Gastrocnemius medialis (tissue), 4 donors: ENCODE data around the gene OTOF. TPM values are rescaled to one million over a fixed set of nuclear protein-coding genes. Genes with fewer than 3 reads are reported as not detected.

Source experiments
- ATAC-seq, 2 donors: fragments of 150-250 bp; one replicate each; pipeline ENCODE4 v1.9.1; 2016
- DNase-seq, 2 donors: peaks; one replicate each; pipeline ENCODE4 v3.0.0-alpha.2; 2019
- H3K27ac ChIP-seq, 4 donors: fragments of 200-600 bp; sonication (generic); 1 replicate in 1 of 4; 2 replicates in 3 of 4; pipeline ENCODE4 v1.5.1; 2016 to 2018; ENCODE audit warnings: mild to moderate bottlenecking in 2 of 4, moderate library complexity in 1 of 4
- H3K27me3 ChIP-seq, 3 donors: fragments of 200-600 bp; sonication (generic) in 2 of 3; 1 replicate in 1 of 3; 2 replicates in 2 of 3; pipeline versions ENCODE4 v1.5.1 to v1.6.0; 2016 to 2019; ENCODE audit warnings: mild to moderate bottlenecking in 1 of 3, moderate library complexity in 1 of 3
- H3K36me3 ChIP-seq, 2 donors: fragments of 200-600 bp; sonication (generic) in 1 of 2; one replicate each; pipeline ENCODE4 v1.5.1; 2017 to 2018
- H3K4me1 ChIP-seq, 2 donors: fragments of 200-600 bp; sonication (generic) in 1 of 2; one replicate each; pipeline ENCODE4 v1.5.1; 2016 to 2017; ENCODE audit warnings: mild to moderate bottlenecking in 2 of 2
- H3K4me3 ChIP-seq, 4 donors: fragments of 200-600 bp; sonication (generic) in 3 of 4; 1 replicate in 1 of 4; 2 replicates in 3 of 4; pipeline ENCODE4 v1.5.1; 2016 to 2019; ENCODE audit warnings: mild to moderate bottlenecking in 2 of 4
- H3K9me3 ChIP-seq, 3 donors: fragments of 200-600 bp; sonication (generic) in 2 of 3; 1 replicate in 1 of 3; 2 replicates in 2 of 3; pipeline ENCODE4 v1.5.1; 2016 to 2019
- POLR2A ChIP-seq, 2 donors: fragments of 450-650 bp; IDR thresholded peaks; one replicate each; pipeline ENCODE4 v1.6.1; 2017; ENCODE audit warnings: antibody characterized with exemption in 2 of 2, mild to moderate bottlenecking in 2 of 2, moderate library complexity in 2 of 2
- in situ Hi-C, 4 donors: fragments of 200-750 bp; cut with MboI; loops; one replicate each; pipeline versions ENCODE4 v1.15.0 to v1.8.0; 2017; ENCODE audit warnings: low sequenced_read_pairs in 4 of 4
- intact Hi-C: fragments of 100-400 bp; cut with DNase I; formaldehyde crosslinking; loops from one replicate; pipeline ENCODE4 v1.15.1; 2023; ENCODE audit warnings: low total_unique reads
- total RNA-seq, 4 donors: library from RNA; depleted of rRNA; stranded (reverse); fragments of >200 nt; gene quantifications; one replicate each; pipeline versions ENCODE4 v1.1.0 to v1.2.3, GENCODE V29; 2016
- TF ChIP-seq, protein P1 (sequence below), 5 experiments: fragments of 450-650 bp in 3 of 5; fragments of 200-600 bp in 2 of 5; sonication (generic) in 2 of 5; IDR thresholded peaks in 4 of 5; conservative IDR thresholded peaks in 1 of 5; 1 replicate in 4 of 5; 2 replicates in 1 of 5; pipeline ENCODE4 v1.5.1; 2016 to 2019; ENCODE audit warnings: antibody characterized with exemption in 5 of 5, mild to moderate bottlenecking in 3 of 5, moderate library complexity in 3 of 5

Gene OTOF
- total RNA-seq = under 1 TPM in 2 of 4 donors, not detected in 2; 0.09 to 0.46 TPM

DNA sequence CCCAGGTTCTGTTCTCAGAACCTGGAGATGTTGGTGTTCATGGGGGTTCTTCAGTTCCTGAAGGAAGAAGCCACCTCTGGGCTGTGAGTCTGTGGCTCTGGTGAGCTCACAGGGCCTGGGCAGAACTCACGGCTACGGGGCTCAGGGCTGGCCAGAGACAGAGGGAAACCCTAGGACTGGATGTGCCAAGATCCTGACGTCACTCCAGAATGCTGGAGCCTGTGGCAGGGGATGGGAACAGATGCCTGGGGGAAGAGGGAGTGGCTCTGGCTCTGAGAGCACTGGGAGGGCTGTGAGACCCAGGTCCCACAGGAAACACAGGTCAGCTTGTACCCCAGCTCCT, at the start of gene OTOF:
TSS of gene OTOF (minus strand) at position 214 of the 343 bp plus-strand sequence.
- intact Hi-C loops (no loop called here), in situ Hi-C loops (no loop called here)
- DNase-seq = no peak
- no peaks in the 10 kb centered on the region for H3K27me3 ChIP-seq
- no peaks in the 10 kb centered on the region for H3K36me3 ChIP-seq
- peaks cover 13 to 17% of the 10 kb centered on the region in 2 donors for H3K4me1 ChIP-seq
- H3K4me3 ChIP-seq = no peak within 1 kb of the TSS
- ATAC-seq = peak in 1 of 2 donors; percentile 46
- no peak for TF ChIP-seq POLR2A (IDR thresholded peaks at IDR 0.05)
- TF ChIP-seq, protein P1, sequence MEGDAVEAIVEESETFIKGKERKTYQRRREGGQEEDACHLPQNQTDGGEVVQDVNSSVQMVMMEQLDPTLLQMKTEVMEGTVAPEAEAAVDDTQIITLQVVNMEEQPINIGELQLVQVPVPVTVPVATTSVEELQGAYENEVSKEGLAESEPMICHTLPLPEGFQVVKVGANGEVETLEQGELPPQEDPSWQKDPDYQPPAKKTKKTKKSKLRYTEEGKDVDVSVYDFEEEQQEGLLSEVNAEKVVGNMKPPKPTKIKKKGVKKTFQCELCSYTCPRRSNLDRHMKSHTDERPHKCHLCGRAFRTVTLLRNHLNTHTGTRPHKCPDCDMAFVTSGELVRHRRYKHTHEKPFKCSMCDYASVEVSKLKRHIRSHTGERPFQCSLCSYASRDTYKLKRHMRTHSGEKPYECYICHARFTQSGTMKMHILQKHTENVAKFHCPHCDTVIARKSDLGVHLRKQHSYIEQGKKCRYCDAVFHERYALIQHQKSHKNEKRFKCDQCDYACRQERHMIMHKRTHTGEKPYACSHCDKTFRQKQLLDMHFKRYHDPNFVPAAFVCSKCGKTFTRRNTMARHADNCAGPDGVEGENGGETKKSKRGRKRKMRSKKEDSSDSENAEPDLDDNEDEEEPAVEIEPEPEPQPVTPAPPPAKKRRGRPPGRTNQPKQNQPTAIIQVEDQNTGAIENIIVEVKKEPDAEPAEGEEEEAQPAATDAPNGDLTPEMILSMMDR (IDR thresholded peaks at IDR 0.05 in 4 of 5, conservative IDR thresholded peaks at IDR 0.05 in 1 of 5) = no peak
- no peaks in the 10 kb centered on the region for H3K9me3 ChIP-seq
- no peak within 1 kb of the TSS for H3K27ac ChIP-seq

DNA sequence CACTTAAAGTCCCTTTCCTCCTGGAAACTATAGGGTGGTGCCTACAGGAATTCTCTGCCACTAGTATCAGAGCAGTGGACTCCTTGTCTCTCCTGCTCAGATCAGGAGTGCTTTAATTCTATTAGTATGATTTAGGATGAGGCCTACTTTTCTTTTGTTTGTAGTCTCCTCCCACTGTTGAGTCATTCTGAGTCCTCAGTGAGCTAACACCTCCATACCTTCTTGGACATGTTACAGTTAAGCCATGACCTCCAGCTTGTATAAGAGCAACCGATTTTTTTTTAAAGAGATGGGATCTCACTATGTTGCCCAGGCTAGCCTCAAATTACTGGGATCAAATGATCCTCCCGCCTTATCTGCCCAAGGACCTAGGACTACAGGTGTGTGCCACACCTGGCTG, 48.7 kb upstream of the OTOF start:
- no peak for TF ChIP-seq POLR2A (IDR thresholded peaks at IDR 0.05)
- TF ChIP-seq, protein P1 (IDR thresholded peaks at IDR 0.05 in 4 of 5, conservative IDR thresholded peaks at IDR 0.05 in 1 of 5) = no peak
- intact Hi-C loops = no loop called here
- Histone ChIP-seq H3K27me3 (no peaks in the 10 kb centered on the region), H3K27ac (no peak overlapping the region), H3K4me3 (no peak overlapping the region), H3K4me1 (no peaks in the 10 kb centered on the region), H3K36me3 (no peaks in the 10 kb centered on the region), H3K9me3 (no peaks in the 10 kb centered on the region)
- in situ Hi-C loops = no loop called here
- ATAC-seq (no peak), DNase-seq (no peak)

DNA sequence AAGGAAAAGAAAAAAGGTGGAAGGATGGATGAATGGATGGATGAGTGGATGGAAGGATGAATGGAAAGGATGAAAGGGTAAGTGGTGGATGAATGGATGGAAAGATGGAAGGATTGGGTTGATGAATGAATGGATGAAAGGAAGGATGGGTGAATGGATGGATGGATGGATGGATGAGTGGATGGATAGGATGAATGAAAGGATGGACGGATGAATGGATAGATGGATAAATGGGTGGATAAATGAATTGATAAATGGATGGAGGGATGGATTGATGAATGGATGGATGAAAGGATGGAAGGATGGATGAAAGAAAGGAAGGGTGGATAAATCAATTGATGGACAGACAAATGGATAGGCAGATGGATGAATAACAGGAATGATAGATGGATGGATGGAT, 48.2 kb upstream of the OTOF start:
- intact Hi-C loops = no loop called here
- H3K4me1 ChIP-seq = no peaks in the 10 kb centered on the region
- H3K36me3 ChIP-seq = no peaks in the 10 kb centered on the region

DNA sequence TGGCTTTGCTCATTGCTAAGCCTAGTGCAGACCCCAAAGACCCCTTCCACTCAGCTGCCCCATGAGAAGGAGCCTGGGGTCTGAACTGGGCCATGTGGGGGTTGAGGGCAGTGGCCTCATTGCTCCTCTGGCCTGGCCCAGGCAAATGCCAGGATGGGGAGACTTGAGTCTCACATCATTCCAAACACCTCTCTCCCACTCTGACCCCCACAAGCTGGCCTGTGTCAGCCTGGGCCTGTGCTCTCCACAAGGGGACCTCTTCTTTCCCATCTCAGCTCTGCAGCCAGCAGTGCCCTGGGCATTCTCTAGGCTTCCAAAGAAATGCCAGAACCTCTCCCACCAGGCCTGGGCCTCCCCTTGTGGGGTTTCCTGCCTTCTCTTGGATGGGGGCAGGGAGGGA, 45.8 kb upstream of the OTOF start:
- H3K27me3 ChIP-seq = no peaks in the 10 kb centered on the region
- no peak for TF ChIP-seq POLR2A (IDR thresholded peaks at IDR 0.05)
- TF ChIP-seq, protein P1 (IDR thresholded peaks at IDR 0.05 in 4 of 5, conservative IDR thresholded peaks at IDR 0.05 in 1 of 5) = no peak
- in situ Hi-C loops (no loop called here), intact Hi-C loops (no loop called here)
- H3K4me3 ChIP-seq = no peak overlapping the region
- no peaks in the 10 kb centered on the region for H3K36me3 ChIP-seq
- ATAC-seq (no peak), DNase-seq (peak in 1 of 2 donors; percentile 3)
- no peaks in the 10 kb centered on the region for H3K9me3 ChIP-seq
- H3K4me1 ChIP-seq = no peaks in the 10 kb centered on the region
- no peak overlapping the region for H3K27ac ChIP-seq

More for the DNA sequence above, 48.2 kb upstream of the OTOF start:
- ATAC-seq = no peak
- H3K9me3 ChIP-seq = no peaks in the 10 kb centered on the region
- TF ChIP-seq, protein P1 (IDR thresholded peaks at IDR 0.05 in 4 of 5, conservative IDR thresholded peaks at IDR 0.05 in 1 of 5) = no peak
- TF ChIP-seq POLR2A (IDR thresholded peaks at IDR 0.05) = no peak
- no peak overlapping the region for H3K27ac ChIP-seq
- H3K4me3 ChIP-seq = no peak overlapping the region
- no peak for DNase-seq
- in situ Hi-C loops = no loop called here
- H3K27me3 ChIP-seq = no peaks in the 10 kb centered on the region

DNA sequence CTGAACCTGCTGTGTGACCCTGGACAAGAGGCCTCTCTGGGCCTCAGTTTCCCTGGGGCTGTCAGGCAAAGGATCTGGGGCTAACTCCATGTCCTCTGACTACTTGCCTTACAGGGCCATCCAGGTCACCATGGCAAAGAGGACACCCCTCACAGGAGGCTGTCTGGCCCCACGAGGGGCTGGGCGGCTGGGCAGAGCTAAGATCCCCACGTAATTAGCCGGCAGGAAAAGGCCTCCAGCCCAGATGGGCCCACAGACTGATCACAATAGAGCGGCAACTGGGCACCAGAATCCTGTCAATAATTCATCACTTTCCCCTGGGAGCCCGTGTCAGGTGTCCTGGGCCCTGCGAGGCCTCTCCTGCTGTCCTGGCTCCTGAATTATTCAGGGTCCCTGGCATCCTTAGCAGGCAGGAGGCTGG, 44.8 kb upstream of the OTOF start:
- ATAC-seq (no peak), DNase-seq (peak in 1 of 2 donors; percentile 4)
- no peaks in the 10 kb centered on the region for H3K9me3 ChIP-seq
- intact Hi-C loops = no loop called here
- in situ Hi-C loops = no loop called here
- no peak overlapping the region for H3K4me3 ChIP-seq
- no peaks in the 10 kb centered on the region for H3K4me1 ChIP-seq
- no peaks in the 10 kb centered on the region for H3K36me3 ChIP-seq
- H3K27ac ChIP-seq = no peak overlapping the region
- no peaks in the 10 kb centered on the region for H3K27me3 ChIP-seq
- TF ChIP-seq, protein P1 (IDR thresholded peaks at IDR 0.05 in 4 of 5, conservative IDR thresholded peaks at IDR 0.05 in 1 of 5) = no peak
- TF ChIP-seq POLR2A (IDR thresholded peaks at IDR 0.05) = no peak
